Effector CD8-positive, alpha-beta T cell (primary cell): ENCODE data around the gene NEK9.
A peak's percentile ranks its signal among the peaks of the same experiment; 100 is the strongest.
"Not testable (repeated sequence)": the region's sequence is repeated elsewhere in the genome, so short reads cannot be mapped to it uniquely, and the experiment has no call there.

Source experiments
- DNase-seq: peaks from one replicate; lab custom pipeline; 2025; lab: John Stamatoyannopoulos, UW

The NEK9 gene

GRCh38 chr14:75107186-75107585, 19.7 kb downstream of the NEK9 start:
- DNase-seq: no peak

GRCh38 chr14:75101491-75101890, 25.4 kb downstream of the NEK9 start:
- DNase-seq: no peak

- DNase-seq: no peak
Measured at GRCh38 chr14:75098682-75099081, 28.2 kb downstream of the NEK9 start.

DNA sequence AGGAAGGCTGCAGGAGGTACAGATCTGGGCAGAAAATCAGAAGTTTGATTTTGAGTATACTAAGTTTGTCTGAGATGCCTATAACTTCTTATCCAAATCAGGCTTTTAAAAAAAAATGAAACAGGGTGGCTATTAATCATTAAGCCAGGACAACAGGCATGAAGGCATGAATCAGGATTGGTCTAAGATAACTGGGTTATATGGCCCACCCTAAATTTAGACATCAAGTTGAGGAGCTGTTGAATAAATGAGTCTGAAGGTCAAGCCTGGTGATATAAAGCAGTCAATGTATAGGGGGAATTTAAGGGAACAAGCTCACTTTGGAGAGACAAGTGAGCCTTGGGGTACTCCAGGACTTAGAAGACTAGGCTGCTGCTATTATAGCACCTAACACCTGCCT, 28.6 kb downstream of the NEK9 start:
- no peak for DNase-seq

DNA sequence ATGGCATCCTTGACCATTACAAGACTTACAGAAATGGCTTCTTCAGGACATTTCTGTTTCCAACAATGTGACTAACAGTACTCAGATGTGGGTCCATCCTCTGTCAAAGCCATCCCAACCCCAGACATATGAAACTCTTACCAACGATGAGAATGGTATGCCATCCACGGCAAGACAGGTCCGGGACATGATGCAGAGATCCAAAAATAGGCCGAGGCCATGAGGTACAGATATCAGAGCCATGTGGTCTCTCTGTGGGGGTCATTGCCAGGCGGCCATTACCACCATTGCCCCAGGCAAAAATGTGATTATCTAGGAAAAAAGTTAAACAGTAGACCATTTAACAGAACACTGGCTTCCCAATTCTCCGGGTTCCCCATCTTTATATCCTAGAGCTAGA, 29.9 kb downstream of the NEK9 start:
- no peak for DNase-seq

- DNase-seq: no peak
Measured at GRCh38 chr14:75095690-75096089, 31.2 kb downstream of the NEK9 start.

- no peak for DNase-seq
Measured at GRCh38 chr14:75094896-75095295, 32.0 kb downstream of the NEK9 start.

GRCh38 chr14:75092698-75093097, 34.1 kb downstream of the NEK9 start:
- DNase-seq: no peak

- no peak for DNase-seq
Measured at GRCh38 chr14:75091251-75091650, 35.6 kb downstream of the NEK9 start.

DNA sequence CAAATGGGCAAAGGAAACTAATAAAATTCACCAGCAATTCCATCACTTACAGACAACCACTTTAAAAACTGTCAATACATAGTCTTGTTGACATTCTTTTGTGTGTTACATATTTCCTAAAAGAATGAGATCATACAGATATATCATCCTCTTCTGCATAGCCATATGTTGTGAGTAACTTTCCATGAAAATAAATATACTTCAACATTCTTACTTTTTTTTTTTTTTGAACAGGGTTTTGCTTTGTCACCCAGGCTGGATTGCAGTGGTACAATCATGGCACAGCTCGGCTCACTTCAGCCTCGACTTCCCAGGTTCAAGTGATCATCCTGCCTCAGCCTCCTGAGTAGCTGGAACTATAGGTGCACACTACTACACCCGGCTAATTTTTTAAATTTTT, 36.5 kb downstream of the NEK9 start:
- no peak for DNase-seq

- peak; percentile 2 for DNase-seq
Measured at GRCh38 chr14:75088566-75089373, 38.1 kb downstream of the NEK9 start.

GRCh38 chr14:75088153-75088552, 38.7 kb downstream of the NEK9 start:
- DNase-seq: no peak

DNA sequence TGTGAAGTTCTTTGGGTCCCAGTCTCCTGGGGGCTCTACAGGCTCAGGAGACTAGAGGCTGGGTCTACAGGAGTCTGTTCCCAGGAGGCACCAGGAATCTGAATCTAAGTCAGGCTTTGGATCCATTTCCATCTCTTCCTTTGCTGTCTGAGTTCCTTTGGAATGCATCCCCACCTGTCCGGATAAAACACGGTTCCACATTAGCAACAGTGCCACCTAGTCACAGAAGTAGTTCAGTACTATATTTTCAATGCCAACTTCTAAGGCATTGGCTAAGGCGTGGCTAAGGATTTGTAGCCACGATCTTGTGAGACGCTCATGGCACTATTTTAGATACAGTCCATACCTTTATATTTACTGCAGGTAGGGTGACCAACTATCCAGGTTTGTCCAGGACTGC, 42.3 kb downstream of the NEK9 start:
- DNase-seq: no peak

DNA sequence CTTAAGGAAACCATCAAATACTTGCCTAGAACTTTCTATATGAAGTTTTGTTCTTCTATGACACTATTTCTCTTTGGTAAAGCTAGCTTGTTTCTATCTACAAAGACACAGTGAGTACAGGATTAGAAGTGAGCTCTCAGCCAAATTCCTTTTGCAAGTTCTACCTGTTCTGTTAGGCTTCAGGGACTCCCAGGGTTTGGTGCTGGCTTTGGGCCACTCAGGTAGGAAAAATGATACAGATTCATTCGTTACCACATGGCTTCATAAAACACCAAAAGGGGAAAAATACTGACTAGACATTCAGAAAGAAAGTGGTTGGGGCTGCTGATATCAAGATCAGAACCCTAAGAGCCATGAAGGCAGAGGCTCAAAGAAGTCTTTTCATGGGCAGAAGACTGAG, 43.6 kb downstream of the NEK9 start:
- no peak for DNase-seq

DNA sequence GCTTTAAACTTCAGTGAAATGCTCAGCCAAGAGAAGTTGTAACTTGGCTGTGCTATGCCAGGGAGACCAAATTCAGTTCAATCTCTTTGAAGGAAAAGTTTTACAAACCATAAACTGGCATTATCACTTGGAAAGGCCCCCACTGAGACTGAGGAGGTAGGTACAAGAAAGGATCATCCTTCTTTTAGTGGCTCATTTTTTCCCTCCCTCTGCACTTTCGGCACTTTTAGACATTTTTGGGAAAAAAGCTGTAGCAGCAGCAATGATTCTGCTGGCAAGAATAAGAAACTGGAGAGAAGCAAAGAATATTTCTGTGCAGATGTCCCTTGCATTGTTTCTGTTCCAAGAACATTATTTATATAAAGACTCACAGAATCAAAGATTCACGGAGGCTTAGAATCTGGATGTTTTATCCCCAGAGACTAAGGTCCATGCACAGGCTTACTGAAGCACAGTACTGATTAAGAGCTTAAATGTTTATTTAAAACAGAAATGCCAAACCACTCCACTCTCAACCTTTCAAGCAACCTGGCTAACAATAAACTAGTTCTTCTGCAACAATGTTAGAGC, 45.1 kb downstream of the NEK9 start:
- no peak for DNase-seq

DNA sequence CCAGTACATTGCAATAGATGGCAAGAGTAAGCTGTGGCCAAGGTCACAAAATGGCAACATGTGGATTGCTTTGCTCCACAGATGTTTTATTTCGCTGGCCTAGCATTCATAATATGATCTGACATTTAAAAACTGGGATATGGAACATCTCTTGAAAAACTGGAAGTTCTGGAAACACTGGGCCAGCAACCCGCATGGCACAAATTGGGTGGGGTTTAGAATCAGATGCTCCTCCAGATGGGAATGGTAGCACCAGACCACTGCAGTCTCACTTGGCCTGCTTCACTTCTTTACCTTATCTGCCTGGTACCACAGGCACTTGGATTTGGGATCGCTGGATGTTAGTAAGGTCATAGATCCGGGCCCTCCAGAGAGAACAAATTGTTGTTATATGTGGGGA, 47.3 kb downstream of the NEK9 start:
- DNase-seq: no peak

DNA sequence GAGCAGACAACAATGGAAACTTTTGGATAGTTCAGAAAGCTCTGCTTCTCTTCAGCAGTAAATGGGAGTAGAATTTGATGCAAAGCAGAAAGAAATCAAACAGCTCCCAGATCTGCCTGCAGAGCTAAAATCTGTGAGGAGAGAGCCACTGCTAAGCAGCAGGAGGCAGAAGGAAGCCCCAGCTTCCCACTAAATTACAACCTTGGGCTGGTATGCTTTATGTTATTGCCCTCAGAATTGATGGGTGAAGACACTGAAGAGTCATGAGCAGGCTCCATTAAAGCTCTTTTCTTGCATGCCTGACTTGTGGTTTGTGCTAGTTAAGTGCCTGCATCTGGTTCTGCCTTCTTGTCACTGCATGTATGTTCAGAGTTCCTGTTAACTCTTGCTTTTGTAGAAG, 49.1 kb downstream of the NEK9 start:
- DNase-seq: no peak

- DNase-seq: no peak
Measured at GRCh38 chr14:75070383-75070782, 56.5 kb downstream of the NEK9 start.

DNA sequence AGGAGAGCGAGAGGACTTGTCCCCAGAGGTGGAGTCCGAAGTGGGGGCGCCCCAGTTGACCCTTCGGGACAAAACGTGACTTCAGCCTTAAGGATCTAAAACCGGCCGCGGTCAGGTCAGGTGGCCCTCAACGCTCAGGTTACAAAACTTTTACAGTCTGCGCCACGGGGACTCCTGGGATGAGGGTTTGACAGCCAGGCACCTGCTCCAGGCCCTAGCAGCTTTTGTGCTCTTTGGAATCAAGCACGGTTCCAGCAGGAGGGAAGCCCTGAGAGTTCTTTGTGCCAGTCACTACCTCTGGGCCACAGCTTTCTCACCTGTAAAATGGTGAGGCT, 57.1 kb downstream of the NEK9 start:
- DNase-seq: no peak

DNA sequence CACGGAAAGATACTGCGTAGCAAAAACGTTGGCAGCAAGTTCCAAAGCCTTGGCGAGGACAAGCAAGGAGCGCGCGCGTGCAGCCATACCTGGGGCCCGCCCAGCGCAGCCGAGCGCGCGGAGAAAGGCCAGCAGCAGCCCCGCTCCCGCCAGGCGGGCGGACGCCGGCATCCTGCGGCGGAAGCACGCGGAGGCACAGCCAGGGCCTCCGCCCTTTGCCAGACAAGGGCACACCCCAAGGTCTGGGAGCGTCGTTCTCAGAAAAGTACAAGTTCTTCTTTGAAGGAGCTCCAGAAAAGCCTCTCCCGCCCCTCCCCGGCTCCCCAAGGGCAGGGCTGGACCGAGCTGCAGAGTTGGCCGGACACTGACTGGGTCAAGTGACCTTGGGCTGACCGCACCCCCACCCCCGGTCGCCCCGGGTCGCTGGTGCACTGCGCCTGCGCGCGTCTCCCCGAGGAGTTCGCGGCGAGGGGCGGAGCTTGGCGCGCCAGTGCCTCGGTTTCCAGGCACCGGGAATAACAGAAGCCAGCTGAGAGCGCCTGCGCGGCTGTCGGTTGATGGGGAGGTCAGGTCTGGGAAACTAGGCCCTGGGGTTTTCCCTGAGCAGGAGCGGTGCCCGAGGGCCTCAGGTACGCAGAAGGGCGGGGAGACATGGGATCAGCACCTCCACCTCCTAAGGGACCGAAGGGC, 57.6 kb downstream of the NEK9 start, which contains the start of gene ZC2HC1C:
ZC2HC1C (plus strand) TSS at position 521 of the 690 bp plus-strand sequence. CDS start 933 bp downstream, outside the sequence.
- DNase-seq: peak; percentile 14

DNA sequence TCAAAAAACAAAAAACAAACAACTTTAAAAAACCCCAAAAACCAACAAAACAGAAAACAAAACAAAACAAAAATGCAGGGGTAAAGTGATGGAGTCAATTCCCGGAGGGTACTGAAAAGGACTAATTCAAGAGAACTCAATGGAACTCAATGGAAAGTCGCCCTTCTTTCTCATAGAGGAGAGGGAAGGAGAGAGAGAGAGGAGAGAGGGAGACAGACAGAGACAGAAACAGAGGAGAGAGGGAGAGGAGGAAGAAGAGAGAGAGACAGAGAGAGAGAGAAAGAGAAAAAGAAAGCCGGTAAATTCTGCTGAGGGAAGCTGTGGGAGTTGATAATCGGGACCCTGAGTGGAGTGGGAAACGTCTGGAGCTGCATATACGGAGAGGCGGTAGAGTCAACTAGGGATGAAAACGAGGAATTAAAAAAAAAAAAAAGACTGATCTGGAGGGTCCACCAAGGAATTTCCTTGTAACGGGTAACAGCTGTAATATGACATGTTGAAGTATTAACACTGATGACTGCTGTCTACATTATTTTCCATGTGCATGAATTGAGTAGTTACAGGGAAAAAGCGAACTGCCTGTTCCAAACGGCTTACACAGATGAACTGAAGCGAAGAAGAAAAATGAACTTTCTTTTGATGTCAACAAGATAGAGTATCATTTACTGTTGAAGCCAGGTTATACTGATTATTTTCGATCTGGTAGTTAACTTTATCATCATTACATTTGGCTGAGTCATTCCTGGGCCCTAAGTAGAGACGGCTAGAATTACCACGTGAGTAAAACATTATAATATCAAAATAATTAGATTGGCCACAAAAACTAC, 58.3 kb downstream of the NEK9 start:
- no peak for DNase-seq

GRCh38 chr14:75067765-75068164, 59.1 kb downstream of the NEK9 start:
- DNase-seq: not testable (repeated sequence)
